ENCODE results near the gene PRDX1. TPM values are rescaled to one million over a fixed set of nuclear protein-coding genes. Genes with fewer than 3 reads are reported as not detected.
"Not testable (repeated sequence)": the region's sequence is repeated elsewhere in the genome, so short reads cannot be mapped to it uniquely, and the experiment has no call there.

Gene PRDX1
- polyA plus RNA-seq, 12 donors, result 115 to 239 (median 184) TPM; not detected in 1

DNA sequence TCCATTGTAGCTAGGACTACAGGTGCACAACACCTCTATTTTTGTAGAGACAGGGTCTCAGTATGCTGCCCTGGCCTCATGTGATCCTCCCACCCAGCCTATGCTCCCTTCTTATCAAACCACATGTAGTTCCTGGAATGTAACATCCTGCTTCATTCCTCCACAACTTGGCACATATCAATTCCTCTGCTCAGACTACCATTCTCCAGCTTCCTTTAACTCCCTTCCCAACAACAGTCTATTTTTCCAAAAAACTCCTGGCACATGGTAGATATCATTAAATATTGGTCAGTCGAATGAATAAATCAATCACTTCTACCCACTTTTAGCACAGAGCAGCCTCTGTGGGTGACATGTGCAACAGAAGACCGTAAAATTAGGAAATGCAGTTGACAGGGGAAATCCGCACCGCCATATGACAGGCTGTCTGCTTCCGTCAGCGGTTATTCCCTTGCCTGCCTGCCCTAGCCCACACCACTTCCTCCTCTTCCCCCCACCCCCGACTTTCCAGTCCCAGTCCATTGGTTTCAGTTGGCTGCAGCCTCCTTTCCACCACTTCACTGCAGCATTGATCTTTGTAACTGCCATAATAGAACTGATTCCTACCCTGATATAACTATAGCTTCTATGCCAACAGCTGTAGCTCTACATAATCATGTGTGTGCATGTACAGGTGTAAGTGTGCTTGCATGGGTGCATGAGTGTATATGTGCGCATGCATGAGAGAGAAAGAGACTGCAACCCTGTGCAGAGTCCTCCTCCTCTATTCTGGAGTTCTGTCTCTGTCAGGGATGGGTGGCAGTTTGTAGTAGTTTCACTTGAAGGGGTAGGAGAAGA lies 22.1 kb upstream of the PRDX1 start:
- DNase-seq, result peak; percentile 35

DNA sequence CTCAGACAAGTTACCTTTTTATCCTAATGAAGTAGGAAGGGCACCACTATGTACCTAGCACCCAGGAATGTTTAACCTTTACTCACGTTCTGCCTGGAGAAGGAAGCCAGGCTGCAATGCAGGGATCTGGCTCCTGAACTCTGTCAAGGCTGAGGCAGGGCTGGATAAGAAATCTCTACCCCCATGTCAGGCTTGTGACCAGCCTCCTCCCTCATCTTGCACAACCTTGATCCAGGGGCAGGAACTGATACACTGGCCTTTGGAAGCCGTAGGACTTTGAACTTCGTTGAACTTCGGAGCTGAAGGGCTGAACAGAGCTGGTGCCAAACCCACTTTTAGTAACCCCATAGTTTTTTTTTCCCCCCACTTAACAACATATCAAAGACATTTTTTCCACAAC lies 20.9 kb upstream of the PRDX1 start:
- no peak for DNase-seq

DNA sequence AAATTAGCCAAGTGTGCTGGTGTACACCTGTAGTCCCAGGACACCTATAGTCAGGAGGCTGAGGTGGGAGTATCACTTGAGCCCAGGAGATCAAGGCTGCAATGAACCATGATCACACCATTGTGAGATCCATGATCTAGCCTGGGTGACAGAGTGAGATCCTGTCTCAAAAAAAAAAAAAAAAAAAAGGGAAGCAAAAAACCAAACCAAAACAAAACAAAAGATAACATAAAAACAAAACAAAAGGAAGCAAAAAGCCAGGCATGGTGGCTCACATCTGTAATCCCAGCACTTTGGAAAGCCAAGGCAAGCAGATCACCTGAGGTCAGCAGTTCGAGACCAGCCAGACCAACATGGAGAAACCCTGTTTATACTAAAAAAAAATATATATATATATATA lies 19.5 kb upstream of the PRDX1 start:
- DNase-seq, result no peak

- no peak for DNase-seq
These were observed 15.2 kb upstream of the PRDX1 start for GRCh38 chr1:45536886-45537285.

- no peak for DNase-seq
These were observed 14.5 kb upstream of the PRDX1 start for GRCh38 chr1:45535988-45536766.

DNA sequence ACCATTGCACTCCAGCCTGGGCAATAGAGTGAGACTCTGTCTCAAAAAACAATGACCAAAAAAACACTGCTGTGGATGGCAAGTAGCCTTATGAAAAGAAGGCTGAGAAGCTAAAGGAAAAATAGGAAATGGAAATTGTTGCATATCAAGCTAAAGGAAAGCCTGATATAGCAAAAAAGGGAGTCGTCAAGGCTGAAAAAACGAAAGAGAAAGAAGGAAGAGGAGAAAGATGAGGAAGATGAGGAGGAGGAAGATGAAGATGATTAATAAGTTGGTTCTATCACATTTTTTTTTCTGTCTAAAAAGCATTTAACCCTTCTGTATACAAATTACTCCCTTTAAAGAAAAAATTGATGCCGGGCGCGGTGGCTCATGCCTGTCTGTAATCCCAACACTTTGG lies 10.2 kb upstream of the PRDX1 start:
- no peak for DNase-seq

DNA sequence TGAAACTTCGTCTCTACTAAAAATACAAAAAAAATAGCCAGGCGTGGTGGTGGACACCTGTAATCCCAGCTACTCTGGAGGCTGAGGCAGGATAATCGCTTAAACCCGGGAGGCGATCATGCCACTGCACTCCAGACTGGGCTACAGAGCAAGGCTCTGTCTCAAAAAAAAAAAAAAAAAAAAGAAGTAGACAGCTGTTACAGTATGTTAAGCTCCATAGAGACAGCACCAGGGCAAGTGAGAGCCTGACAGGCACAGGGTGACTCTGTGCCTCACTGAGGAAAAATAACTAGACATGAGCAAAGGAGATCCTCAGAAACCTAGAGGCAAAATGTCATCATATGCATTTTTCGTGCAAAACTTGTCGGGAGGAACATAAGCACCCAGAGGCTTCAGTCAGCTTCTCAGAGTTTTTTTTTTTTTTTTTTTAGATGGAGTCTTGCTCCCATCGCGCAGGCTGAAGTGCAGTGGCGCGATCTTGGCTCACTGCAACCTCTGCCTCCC lies 9.0 kb upstream of the PRDX1 start:
- no peak for DNase-seq

DNA sequence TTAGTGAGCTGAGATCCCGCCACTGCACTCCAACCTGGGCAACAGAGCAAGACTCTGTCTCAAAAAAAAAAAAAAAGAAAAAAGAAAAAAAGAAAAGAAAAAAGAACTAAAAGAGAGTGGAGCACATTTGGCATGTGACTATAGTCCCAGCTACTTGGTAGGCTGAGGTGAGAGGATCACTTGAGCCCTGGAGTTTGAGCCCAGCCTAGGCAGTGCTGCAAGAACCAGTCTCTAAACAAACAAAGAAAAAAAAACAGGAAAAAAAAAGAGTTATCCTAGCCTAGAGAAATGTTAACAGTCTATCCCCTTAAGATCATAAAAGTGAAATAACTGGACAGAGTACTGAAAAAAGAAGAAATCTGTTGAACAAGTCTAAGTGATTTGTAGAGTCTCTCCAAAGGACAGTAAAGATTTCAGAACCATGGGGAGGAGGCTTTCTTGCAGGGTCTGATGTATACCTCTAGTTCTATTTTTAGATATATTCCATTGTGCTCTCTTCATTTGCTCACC lies 4.5 kb upstream of the PRDX1 start:
- no peak for DNase-seq

- not testable (repeated sequence) for DNase-seq
These were observed 2.3 kb upstream of the PRDX1 start for GRCh38 chr1:45523975-45524374.

DNA sequence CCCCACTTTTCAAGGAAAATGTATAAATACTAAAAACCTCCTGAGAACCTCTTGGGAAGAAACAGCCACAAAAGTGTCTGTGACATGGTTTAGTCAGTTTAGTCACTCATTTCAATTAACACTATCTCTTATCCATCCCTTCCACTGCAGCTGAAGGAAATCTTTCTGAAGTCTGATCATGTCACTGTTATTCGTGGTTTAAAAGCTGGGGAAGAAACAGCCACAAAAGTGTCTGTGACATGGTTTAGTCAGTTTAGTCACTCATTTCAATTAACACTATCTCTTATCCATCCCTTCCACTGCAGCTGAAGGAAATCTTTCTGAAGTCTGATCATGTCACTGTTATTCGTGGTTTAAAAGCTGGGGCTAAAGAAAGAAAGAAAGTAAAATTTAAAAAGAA lies 1.8 kb upstream of the PRDX1 start:
- DNase-seq, result not testable (repeated sequence)

DNA sequence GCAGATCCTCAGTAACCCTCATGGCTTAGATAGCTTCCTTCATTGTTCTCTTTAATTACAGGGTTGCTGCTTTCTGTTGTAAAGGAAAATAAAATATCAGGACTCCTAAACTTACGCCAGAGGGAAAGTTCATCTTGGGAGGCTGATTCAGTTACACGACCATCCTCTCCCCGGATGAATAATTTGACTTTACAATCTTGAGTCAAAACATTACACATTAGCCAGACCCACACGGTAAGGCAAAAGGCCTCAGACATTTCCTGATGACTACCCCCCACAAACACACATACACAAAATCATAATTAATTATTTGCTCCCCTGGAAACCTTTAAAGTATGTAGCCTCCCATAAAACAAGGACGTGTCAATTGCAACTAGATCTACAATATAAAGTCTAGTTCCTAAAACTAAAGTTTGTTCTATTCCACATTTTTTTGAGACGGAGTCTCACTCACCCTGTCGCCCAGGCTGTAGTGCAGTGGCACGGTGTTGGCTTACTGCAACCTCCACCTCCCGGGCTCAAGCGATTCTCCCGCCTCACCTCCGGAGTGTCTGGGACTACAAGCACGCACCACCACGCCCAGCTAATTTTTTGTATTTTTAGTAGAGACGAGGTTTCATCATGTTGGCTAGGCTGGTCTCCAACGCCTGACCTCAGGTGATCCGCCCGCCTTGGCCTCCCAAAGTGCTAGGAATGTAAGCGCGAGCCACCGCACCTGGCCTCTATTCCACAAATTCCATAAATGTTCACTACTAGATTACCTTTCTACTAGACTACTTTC lies 830 bp upstream of the PRDX1 start:
- DNase-seq, result no peak

GRCh38 chr1:45519774-45520173 lies 1.9 kb downstream of the PRDX1 start:
- DNase-seq, result not testable (repeated sequence)

DNA sequence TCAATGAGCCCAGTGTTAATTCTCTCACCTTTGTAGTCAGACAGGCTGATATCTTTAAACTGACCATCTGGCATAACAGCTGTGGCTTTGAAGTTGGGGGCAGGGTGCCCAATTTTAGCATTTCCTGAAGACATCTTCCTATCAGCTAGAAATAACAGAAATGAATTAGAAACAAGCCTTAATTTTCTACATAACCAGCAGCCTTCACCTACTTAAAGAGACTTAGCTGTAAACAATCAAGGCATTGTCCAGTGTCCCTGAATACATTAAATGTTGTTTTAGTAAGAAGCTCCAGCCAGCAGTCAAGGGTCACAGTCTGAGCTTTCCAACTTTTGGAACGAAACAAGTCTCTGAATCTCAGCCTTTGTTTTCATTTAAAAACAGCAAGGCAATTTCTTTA lies 2.8 kb downstream of the PRDX1 start:
- no peak for DNase-seq

DNA sequence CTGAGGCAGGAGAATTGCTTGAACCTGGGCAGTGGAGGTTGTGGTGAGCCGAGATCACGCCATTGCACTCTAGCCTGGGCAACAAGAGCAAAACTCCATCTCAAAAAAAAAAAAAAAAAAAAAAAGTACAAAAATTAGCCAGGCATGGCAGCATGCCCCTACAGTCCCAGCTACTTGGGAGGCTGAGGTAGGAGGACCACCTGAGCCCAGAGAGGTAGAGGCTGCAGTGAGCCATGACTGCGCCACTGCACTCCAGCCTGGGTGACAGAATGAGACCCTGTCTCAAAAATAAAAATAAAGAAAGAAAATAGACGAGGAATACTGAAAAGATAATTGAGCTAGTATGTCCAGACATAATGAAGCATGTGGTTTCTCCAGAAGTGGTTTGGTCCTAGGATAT lies 3.3 kb downstream of the PRDX1 start:
- DNase-seq, result not testable (repeated sequence)

GRCh38 chr1:45516465-45516864 lies 5.2 kb downstream of the PRDX1 start:
- no peak for DNase-seq

GRCh38 chr1:45516036-45516435 lies 5.6 kb downstream of the PRDX1 start:
- DNase-seq, result no peak

GRCh38 chr1:45513532-45514260 lies 8.0 kb downstream of the PRDX1 start:
- DNase-seq, result not testable (repeated sequence)

DNA sequence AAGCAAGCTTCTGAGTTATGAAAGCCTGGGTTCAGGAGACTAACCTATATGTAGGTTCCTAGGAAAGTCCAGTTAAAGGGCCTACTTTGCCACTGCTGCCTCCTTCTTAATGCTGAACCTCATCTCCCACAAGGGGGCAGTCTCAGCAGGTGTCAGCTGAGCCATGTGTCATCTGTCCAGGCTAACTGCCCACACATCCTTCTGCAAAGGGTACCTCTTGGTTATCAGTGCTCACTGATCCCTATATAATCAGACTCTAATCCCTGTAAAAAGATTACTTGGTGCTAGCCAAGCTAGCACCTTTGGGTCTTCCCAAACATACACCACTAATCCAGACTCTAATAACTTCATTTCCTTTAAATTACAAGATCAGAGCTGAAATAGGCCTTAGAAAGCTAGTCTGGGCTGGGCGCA lies 9.0 kb downstream of the PRDX1 start:
- peak; percentile 53 for DNase-seq

- no peak for DNase-seq
These were observed 10.6 kb downstream of the PRDX1 start for GRCh38 chr1:45510972-45511527.

- no peak for DNase-seq
These were observed 11.4 kb downstream of the PRDX1 start for GRCh38 chr1:45510036-45510971.

Measured in muscle of arm (tissue), 12 donors.